Ectodermal cell (in vitro differentiated cells): ENCODE results near the gene ARMC9.

ENCODE experiments used
- H3K27ac ChIP-seq: 2 replicates; pipeline ENCODE4 v1.7.0; 2013; ENCODE audit warnings: mild to moderate bottlenecking, low read depth, low read length; ENCODE audit not compliant: insufficient read depth, poor library complexity, severe bottlenecking
- H3K27me3 ChIP-seq: 2 replicates; pipeline ENCODE4 v1.7.0; 2013; ENCODE audit warnings: mild to moderate bottlenecking, low read length; ENCODE audit not compliant: insufficient read depth, control insufficient read depth, poor library complexity, severe bottlenecking
- H3K36me3 ChIP-seq: one replicate; pipeline ENCODE4 v1.7.0; 2013; ENCODE audit warnings: low read length; ENCODE audit not compliant: control insufficient read depth, insufficient read depth
- H3K4me1 ChIP-seq: one replicate; pipeline ENCODE4 v1.7.0; 2013; ENCODE audit warnings: low read length; ENCODE audit not compliant: control insufficient read depth, insufficient read depth
- H3K4me3 ChIP-seq: 2 replicates; pipeline ENCODE4 v1.7.0; 2013; ENCODE audit warnings: low read depth, low read length, control low read depth; ENCODE audit not compliant: insufficient read depth
- H3K9me3 ChIP-seq: 2 replicates; pipeline ENCODE4 v1.7.0; 2013; ENCODE audit warnings: mild to moderate bottlenecking, low read length, moderate library complexity; ENCODE audit not compliant: control insufficient read depth
- WGBS, 2 experiments: methylation state at CpG; one replicate each; pipeline ENCODE4 v1.1.7; 2013; ENCODE audit warnings: missing lambda C conversion rate in 2 of 2; 5-methylcytosine and 5-hydroxymethylcytosine counted together

The ARMC9 gene

GRCh38 chr2:231222318-231223000 lies 24.0 kb downstream of the ARMC9 start:
- Histone ChIP-seq H3K36me3 (peaks cover 11% of the 10 kb centered on the region), H3K27me3 (no peaks in the 10 kb centered on the region), H3K27ac (no peak overlapping the region), H3K4me1 (no peaks in the 10 kb centered on the region), H3K9me3 (no peaks in the 10 kb centered on the region), H3K4me3 (no peak overlapping the region)
- 96 to 98% methylated on average over 7 of the region's 7 CpGs for WGBS, 2 experiments

GRCh38 chr2:231223001-231223375 lies 24.6 kb downstream of the ARMC9 start:
- Histone ChIP-seq H3K4me1 (no peaks in the 10 kb centered on the region), H3K9me3 (no peaks in the 10 kb centered on the region), H3K27me3 (no peaks in the 10 kb centered on the region), H3K4me3 (no peak overlapping the region), H3K36me3 (peaks cover 10% of the 10 kb centered on the region), H3K27ac (no peak overlapping the region)
- 97 to 98% methylated on average over 2 to 3 of the region's 3 CpGs for WGBS, 2 experiments

- 68 to 74% methylated on average over 6 of the region's 6 CpGs for WGBS, 2 experiments
- Histone ChIP-seq H3K9me3 (no peaks in the 10 kb centered on the region), H3K27me3 (no peaks in the 10 kb centered on the region), H3K4me3 (no peak overlapping the region), H3K4me1 (no peaks in the 10 kb centered on the region), H3K27ac (no peak overlapping the region), H3K36me3 (peaks cover 13% of the 10 kb centered on the region)
Observed at GRCh38 chr2:231223458-231223976, 25.1 kb downstream of the ARMC9 start.

GRCh38 chr2:231227310-231228162 lies 29.1 kb downstream of the ARMC9 start:
- Histone ChIP-seq H3K27ac (no peak overlapping the region), H3K27me3 (no peaks in the 10 kb centered on the region), H3K36me3 (peaks cover 13% of the 10 kb centered on the region), H3K4me1 (no peaks in the 10 kb centered on the region), H3K4me3 (no peak overlapping the region), H3K9me3 (no peaks in the 10 kb centered on the region)
- WGBS, 2 experiments, result 75 to 78% methylated on average over 12 of the region's 12 CpGs

- Histone ChIP-seq H3K4me1 (no peaks in the 10 kb centered on the region), H3K27me3 (no peaks in the 10 kb centered on the region), H3K36me3 (peaks cover 13% of the 10 kb centered on the region), H3K4me3 (no peak overlapping the region), H3K27ac (no peak overlapping the region), H3K9me3 (no peaks in the 10 kb centered on the region)
- WGBS, 2 experiments, result 92 to 93% methylated on average over 9 of the region's 9 CpGs
Observed at GRCh38 chr2:231228223-231228622, 29.8 kb downstream of the ARMC9 start.

GRCh38 chr2:231228974-231229529 lies 30.6 kb downstream of the ARMC9 start:
- Histone ChIP-seq H3K27ac (no peak overlapping the region), H3K36me3 (peaks cover 9% of the 10 kb centered on the region), H3K9me3 (no peaks in the 10 kb centered on the region), H3K4me1 (no peaks in the 10 kb centered on the region), H3K27me3 (no peaks in the 10 kb centered on the region), H3K4me3 (no peak overlapping the region)
- 88 to 95% methylated on average over 5 of the region's 5 CpGs for WGBS, 2 experiments

GRCh38 chr2:231235217-231235616 lies 36.8 kb downstream of the ARMC9 start:
- Histone ChIP-seq H3K4me3 (no peak overlapping the region), H3K9me3 (no peaks in the 10 kb centered on the region), H3K27ac (no peak overlapping the region), H3K4me1 (no peaks in the 10 kb centered on the region), H3K36me3 (peaks cover 7% of the 10 kb centered on the region), H3K27me3 (no peaks in the 10 kb centered on the region)
- WGBS, 2 experiments, result 94 to 98% methylated on average over 5 of the region's 5 CpGs

GRCh38 chr2:231238689-231239088 lies 40.3 kb downstream of the ARMC9 start:
- Histone ChIP-seq H3K4me3 (no peak overlapping the region), H3K4me1 (no peaks in the 10 kb centered on the region), H3K27me3 (no peaks in the 10 kb centered on the region), H3K36me3 (peaks cover 7% of the 10 kb centered on the region), H3K27ac (no peak overlapping the region), H3K9me3 (no peaks in the 10 kb centered on the region)
- 92 to 93% methylated on average over 3 of the region's 3 CpGs for WGBS, 2 experiments

GRCh38 chr2:231239751-231240150 lies 41.3 kb downstream of the ARMC9 start:
- H3K4me1 ChIP-seq, result no peaks in the 10 kb centered on the region
- no peaks in the 10 kb centered on the region for H3K9me3 ChIP-seq
- 92 to 94% methylated on average over 8 to 10 of the region's 10 CpGs for WGBS, 2 experiments
- H3K27me3 ChIP-seq, result no peaks in the 10 kb centered on the region
- H3K4me3 ChIP-seq, result no peak overlapping the region
- H3K36me3 ChIP-seq, result peaks cover 7% of the 10 kb centered on the region
- no peak overlapping the region for H3K27ac ChIP-seq
